Measurements from ENCODE around the gene TRIM59.

GRCh38 chr3:160393346-160394008, 56.1 kb downstream of the TRIM59 start:
- no peak for TF ChIP-seq EZH2 (IDR thresholded peaks at IDR 0.05)
- TF ChIP-seq POLR2AphosphoS5 (IDR thresholded peaks at IDR 0.05; ENCODE audit: borderline replicate concordance, low read depth, low read length): no peak
